SK-N-SH (cell line): ENCODE measurements around the gene LENEP. TPM values are rescaled to one million over a fixed set of nuclear protein-coding genes. Genes with fewer than 3 reads are reported as not detected.

ENCODE experiments used
- CTCF ChIA-PET: fragments of 300-600, 350-600 bp; formaldehyde crosslinking; extraction: SDS; loops from one replicate; lab custom pipeline; 2021; lab: Yijun Ruan, JAX
- POLR2A ChIA-PET: fragments of 350-600 bp; sonication (Branson Sonifier 250); formaldehyde crosslinking; extraction: SDS; loops from one replicate; lab custom pipeline; 2020; ENCODE audit warnings: antibody characterized with exemption, inconsistent platforms; lab: Yijun Ruan, JAX
- DNase-seq: peaks from one replicate; pipeline ENCODE4 v3.0.0; 2012
- H2AFZ ChIP-seq: fragments of 200-600 bp; sonication (generic); 2 replicates; pipeline ENCODE4 v1.8.1; 2016; ENCODE audit warnings: antibody characterized with exemption, mild to moderate bottlenecking, low read depth
- H3F3A ChIP-seq: fragments of 200-600 bp; sonication (generic); replicated peaks from 2 replicates; pipeline ENCODE3; 2016; ENCODE audit warnings: antibody characterized with exemption, mild to moderate bottlenecking; ENCODE audit not compliant: insufficient read depth
- H3K27ac ChIP-seq, 2 experiments: fragments of 200-500 bp in 1 of 2; fragments of 200-600 bp in 1 of 2; sonication (Bioruptor generic) in 1 of 2; sonication (generic), shearing (Covaris generic) in 1 of 2; 2 replicates each; pipeline versions ENCODE4 v1.5.1 to v1.6.1; 2014 to 2016; ENCODE audit warnings: low read depth in 2 of 2, inconsistent platforms in 1 of 2, low read length in 1 of 2, mild to moderate bottlenecking in 1 of 2, mixed read lengths in 1 of 2
- H3K27me3 ChIP-seq: fragments of 200-600 bp; sonication (generic), shearing (Covaris generic); 2 replicates; pipeline ENCODE4 v1.6.1; 2016; ENCODE audit warnings: mixed run types; ENCODE audit not compliant: insufficient read depth
- H3K36me3 ChIP-seq, 2 experiments: fragments of 200-500 bp in 1 of 2; fragments of 200-600 bp in 1 of 2; sonication (Bioruptor generic) in 1 of 2; sonication (generic) in 1 of 2; replicated peaks in 1 of 2; 2 replicates each; pipeline versions ENCODE3 to v1.5.1; 2014 to 2016; ENCODE audit warnings: low read length in 1 of 2, mild to moderate bottlenecking in 1 of 2; ENCODE audit not compliant: insufficient read depth in 2 of 2, control insufficient read depth in 1 of 2
- H3K4me1 ChIP-seq, 2 experiments: fragments of 200-500 bp in 1 of 2; fragments of 200-600 bp in 1 of 2; sonication (Bioruptor generic) in 1 of 2; sonication (generic), shearing (Covaris generic) in 1 of 2; 2 replicates each; pipeline versions ENCODE4 v1.5.1 to v1.6.1; 2014 to 2016; ENCODE audit warnings: low read depth in 1 of 2, low read length in 1 of 2, mixed run types in 1 of 2; ENCODE audit not compliant: insufficient read depth in 2 of 2, control insufficient read depth in 1 of 2
- H3K4me2 ChIP-seq: fragments of 200-600 bp; sonication (generic), shearing (Covaris generic); 2 replicates; pipeline ENCODE4 v1.6.1; 2017; ENCODE audit warnings: mixed run types
- H3K4me3 ChIP-seq, 2 experiments: fragments of 200-500 bp in 1 of 2; fragments of 200-600 bp in 1 of 2; sonication (Bioruptor generic) in 1 of 2; sonication (generic), shearing (Covaris generic) in 1 of 2; 2 replicates each; pipeline versions ENCODE4 v1.5.1 to v1.8.1; 2014 to 2016; ENCODE audit warnings: low read depth in 2 of 2, inconsistent platforms in 1 of 2, low read length in 1 of 2, mild to moderate bottlenecking in 1 of 2, mixed read lengths in 1 of 2, moderate library complexity in 1 of 2
- H3K79me2 ChIP-seq: fragments of 200-600 bp; sonication (generic); 2 replicates; pipeline ENCODE4 v1.8.1; 2017; ENCODE audit warnings: mild to moderate bottlenecking; ENCODE audit not compliant: insufficient read depth
- H3K9ac ChIP-seq: fragments of 200-600 bp; sonication (generic); 2 replicates; pipeline ENCODE4 v1.6.1; 2017; ENCODE audit warnings: mixed run types
- H3K9me2 ChIP-seq: fragments of 200-600 bp; sonication (generic); 2 replicates; pipeline ENCODE4 v1.6.1; 2017; ENCODE audit warnings: mixed run types
- H3K9me3 ChIP-seq: fragments of 200-600 bp; sonication (generic); 2 replicates; pipeline ENCODE4 v1.6.1; 2017; ENCODE audit warnings: mixed run types, mild to moderate bottlenecking, moderate library complexity
- H4K20me1 ChIP-seq: fragments of 200-600 bp; sonication (generic); 2 replicates; pipeline ENCODE4 v1.6.1; 2017; ENCODE audit warnings: mild to moderate bottlenecking, mixed run types; ENCODE audit not compliant: insufficient read depth
- ELF1 ChIP-seq: IDR thresholded peaks from 2 replicates; pipeline ENCODE4 v1.4.0; 2012
- EP300 ChIP-seq, 2 experiments: IDR thresholded peaks; 2 replicates each; pipeline versions ENCODE4 v1.4.0 to v1.6.1; 2012; ENCODE audit warnings: borderline replicate concordance in 1 of 2, low read depth in 1 of 2, low read length in 1 of 2
- FOXJ3 ChIP-seq: sonication (generic); formaldehyde crosslinking; IDR thresholded peaks from 2 replicates; pipeline ENCODE4 v1.5.1; 2020; ENCODE audit warnings: mild to moderate bottlenecking, missing genetic modification reagents
- GABPA ChIP-seq: IDR thresholded peaks from 2 replicates; pipeline ENCODE4 v1.4.0; 2012; ENCODE audit warnings: low read depth, mild to moderate bottlenecking
- GATA2 ChIP-seq: sonication (generic); formaldehyde crosslinking; IDR thresholded peaks from 2 replicates; pipeline ENCODE4 v1.5.0; 2020; ENCODE audit warnings: mild to moderate bottlenecking, missing genetic modification reagents
- NFIC ChIP-seq: IDR thresholded peaks from 2 replicates; pipeline ENCODE4 v1.4.0; 2012; ENCODE audit warnings: borderline replicate concordance
- POLR2AphosphoS5 ChIP-seq: IDR thresholded peaks from 2 replicates; pipeline ENCODE4 v1.6.1; 2012; ENCODE audit warnings: low read depth, low read length
- RAD21 ChIP-seq: IDR thresholded peaks from 2 replicates; pipeline ENCODE4 v1.6.1; 2012; ENCODE audit warnings: mild to moderate bottlenecking, low read length
- RFX5 ChIP-seq: IDR thresholded peaks from 2 replicates; pipeline ENCODE4 v1.6.1; 2012; ENCODE audit warnings: mild to moderate bottlenecking, improper control_type of control experiment, low read length
- RXRA ChIP-seq: IDR thresholded peaks from 2 replicates; pipeline ENCODE4 v1.4.0; 2012; ENCODE audit warnings: low read depth, mild to moderate bottlenecking, borderline replicate concordance
- SIN3A ChIP-seq: IDR thresholded peaks from 2 replicates; pipeline ENCODE4 v1.6.1; 2012; ENCODE audit warnings: low read depth, mild to moderate bottlenecking, low read length, moderate library complexity, borderline replicate concordance
- SMC3 ChIP-seq: IDR thresholded peaks from 2 replicates; pipeline ENCODE4 v1.6.1; 2012; ENCODE audit warnings: low read depth, low read length, improper control_type of control experiment
- TAF1 ChIP-seq: IDR thresholded peaks from 2 replicates; pipeline ENCODE4 v1.6.1; 2012; ENCODE audit warnings: low read depth, mild to moderate bottlenecking, low read length, moderate library complexity, borderline replicate concordance
- WGBS: methylation state at CpG from one replicate; pipeline ENCODE4 v1.1.6; 2017; ENCODE audit warnings: low lambda C conversion rate; 5-methylcytosine and 5-hydroxymethylcytosine counted together
- polyA plus RNA-seq, 3 experiments: library from polyadenylated mRNA; depleted of rRNA; stranded (reverse); fragments of >200 nt; gene quantifications; 2 replicates each; pipeline ENCODE4 v1.2.3, GENCODE V29; 2012
- TF ChIP-seq, protein P1 (sequence below): IDR thresholded peaks from 2 replicates; pipeline ENCODE4 v1.4.0; 2012; ENCODE audit warnings: low read depth, borderline replicate concordance
- TF ChIP-seq, protein P2 (sequence below): fragments of 150-350 bp; IDR thresholded peaks from 2 replicates; pipeline ENCODE4 v1.6.1; 2016; ENCODE audit warnings: mild to moderate bottlenecking, low read depth, low read length
- TF ChIP-seq, protein P3 (sequence below): IDR thresholded peaks from 2 replicates; pipeline ENCODE4 v1.4.0; 2012; ENCODE audit warnings: low read depth, borderline replicate concordance
- TF ChIP-seq, protein P4 (sequence below): IDR thresholded peaks from 2 replicates; pipeline ENCODE4 v1.6.1; 2012; ENCODE audit warnings: mild to moderate bottlenecking, low read depth, low read length, moderate library complexity

Gene LENEP
- polyA plus RNA-seq, 1 of the 3 experiments (the other 2 are of a cell fraction): not detected

DNA sequence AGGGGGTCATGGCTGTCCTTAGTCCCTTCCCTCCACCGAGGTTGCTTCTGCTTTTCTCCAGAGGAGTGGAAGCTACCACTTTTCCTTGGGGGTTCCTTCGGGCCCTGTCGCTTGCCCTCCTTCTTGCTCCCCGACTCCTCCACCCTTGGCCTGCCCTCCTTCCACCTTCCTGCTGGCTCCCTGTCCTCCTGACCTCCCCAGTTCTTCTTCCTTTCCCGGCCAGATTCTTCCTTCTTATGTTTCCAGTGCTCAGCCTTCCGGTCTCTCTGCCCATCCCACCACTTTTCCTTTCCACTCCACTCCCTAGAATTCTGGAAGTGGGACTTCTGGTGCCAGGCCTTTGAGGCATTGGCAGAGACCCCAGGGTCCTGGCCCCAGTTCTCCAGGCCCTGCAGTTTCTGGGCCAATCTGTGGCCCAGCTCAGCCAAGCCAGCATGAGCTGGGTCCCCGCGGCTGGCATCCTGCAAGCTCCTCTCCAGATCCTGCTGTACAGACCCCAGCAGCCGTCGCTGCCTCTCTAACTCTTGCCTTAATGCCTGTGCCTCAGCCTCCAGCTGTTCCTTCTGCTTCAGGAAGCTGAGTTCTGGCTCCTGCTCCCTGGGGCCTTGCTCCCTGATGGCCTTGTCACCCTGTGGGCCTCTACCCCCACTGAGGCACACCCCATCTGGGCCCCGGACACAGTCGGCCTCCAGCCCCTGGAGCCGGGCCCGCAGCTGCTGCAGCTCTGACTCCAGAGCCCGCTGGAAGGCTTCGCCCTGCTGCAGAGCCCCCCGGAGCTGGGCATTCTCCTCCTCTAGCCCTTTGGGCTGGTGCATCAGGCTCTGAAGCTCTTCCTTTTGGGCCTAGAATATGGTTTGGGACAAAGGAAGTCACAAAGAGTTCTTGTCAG is 47.2 kb upstream of the LENEP start:
- Histone ChIP-seq H3K36me3 (peaks cover 0 to 25% of the 10 kb centered on the region in 2 experiments), H2AFZ (no peak overlapping the region), H3K9ac (no peak overlapping the region), H3K4me3 (no peak overlapping the region), H3K4me1 (peaks cover 0 to 11% of the 10 kb centered on the region in 2 experiments; a peak in 1 of 4 replicates), H3K79me2 (no peaks in the 10 kb centered on the region), H3F3A (peaks cover 7% of the 10 kb centered on the region), H3K27ac (no peak overlapping the region), H3K4me2 (no peak overlapping the region), H3K9me3 (no peaks in the 10 kb centered on the region), H3K27me3 (no peaks in the 10 kb centered on the region), H3K9me2 (no peaks in the 10 kb centered on the region), H4K20me1 (no peaks in the 10 kb centered on the region)
- POLR2A ChIA-PET: interaction anchor here (2.8 kb wide), 1 partner anchor 9 kb away, joined by 10 read pairs; the partner anchor contains the start of gene PBXIP1
- WGBS: 85% methylated on average over 15 of the region's 17 CpGs
- CTCF ChIA-PET: interaction anchor here (0.8 to 4.9 kb wide), 14 partner anchors 10 to 465 kb away, joined by 3 to 21 read pairs (median 4); partner anchors contain the start of genes PMVK and PYGO2
- DNase-seq: no peak
- TF ChIP-seq POLR2AphosphoS5: no peak
- TF ChIP-seq EP300 (IDR thresholded peaks at IDR 0.05; ENCODE audit: borderline replicate concordance in 1 of 2, low read depth in 1 of 2, low read length in 1 of 2): no peak
- TF ChIP-seq TAF1: no peak
- TF ChIP-seq, protein P1, sequence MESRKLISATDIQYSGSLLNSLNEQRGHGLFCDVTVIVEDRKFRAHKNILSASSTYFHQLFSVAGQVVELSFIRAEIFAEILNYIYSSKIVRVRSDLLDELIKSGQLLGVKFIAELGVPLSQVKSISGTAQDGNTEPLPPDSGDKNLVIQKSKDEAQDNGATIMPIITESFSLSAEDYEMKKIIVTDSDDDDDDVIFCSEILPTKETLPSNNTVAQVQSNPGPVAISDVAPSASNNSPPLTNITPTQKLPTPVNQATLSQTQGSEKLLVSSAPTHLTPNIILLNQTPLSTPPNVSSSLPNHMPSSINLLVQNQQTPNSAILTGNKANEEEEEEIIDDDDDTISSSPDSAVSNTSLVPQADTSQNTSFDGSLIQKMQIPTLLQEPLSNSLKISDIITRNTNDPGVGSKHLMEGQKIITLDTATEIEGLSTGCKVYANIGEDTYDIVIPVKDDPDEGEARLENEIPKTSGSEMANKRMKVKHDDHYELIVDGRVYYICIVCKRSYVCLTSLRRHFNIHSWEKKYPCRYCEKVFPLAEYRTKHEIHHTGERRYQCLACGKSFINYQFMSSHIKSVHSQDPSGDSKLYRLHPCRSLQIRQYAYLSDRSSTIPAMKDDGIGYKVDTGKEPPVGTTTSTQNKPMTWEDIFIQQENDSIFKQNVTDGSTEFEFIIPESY: no peak
- no peak for TF ChIP-seq FOXJ3
- TF ChIP-seq GABPA: no peak
- no peak for TF ChIP-seq SIN3A
- TF ChIP-seq, protein P2, sequence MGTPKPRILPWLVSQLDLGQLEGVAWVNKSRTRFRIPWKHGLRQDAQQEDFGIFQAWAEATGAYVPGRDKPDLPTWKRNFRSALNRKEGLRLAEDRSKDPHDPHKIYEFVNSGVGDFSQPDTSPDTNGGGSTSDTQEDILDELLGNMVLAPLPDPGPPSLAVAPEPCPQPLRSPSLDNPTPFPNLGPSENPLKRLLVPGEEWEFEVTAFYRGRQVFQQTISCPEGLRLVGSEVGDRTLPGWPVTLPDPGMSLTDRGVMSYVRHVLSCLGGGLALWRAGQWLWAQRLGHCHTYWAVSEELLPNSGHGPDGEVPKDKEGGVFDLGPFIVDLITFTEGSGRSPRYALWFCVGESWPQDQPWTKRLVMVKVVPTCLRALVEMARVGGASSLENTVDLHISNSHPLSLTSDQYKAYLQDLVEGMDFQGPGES: no peak
- TF ChIP-seq SMC3: no peak
- TF ChIP-seq RXRA: no peak
- TF ChIP-seq RAD21: no peak
- TF ChIP-seq, protein P3, sequence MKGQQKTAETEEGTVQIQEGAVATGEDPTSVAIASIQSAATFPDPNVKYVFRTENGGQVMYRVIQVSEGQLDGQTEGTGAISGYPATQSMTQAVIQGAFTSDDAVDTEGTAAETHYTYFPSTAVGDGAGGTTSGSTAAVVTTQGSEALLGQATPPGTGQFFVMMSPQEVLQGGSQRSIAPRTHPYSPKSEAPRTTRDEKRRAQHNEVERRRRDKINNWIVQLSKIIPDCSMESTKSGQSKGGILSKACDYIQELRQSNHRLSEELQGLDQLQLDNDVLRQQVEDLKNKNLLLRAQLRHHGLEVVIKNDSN: no peak
- TF ChIP-seq, protein P4, sequence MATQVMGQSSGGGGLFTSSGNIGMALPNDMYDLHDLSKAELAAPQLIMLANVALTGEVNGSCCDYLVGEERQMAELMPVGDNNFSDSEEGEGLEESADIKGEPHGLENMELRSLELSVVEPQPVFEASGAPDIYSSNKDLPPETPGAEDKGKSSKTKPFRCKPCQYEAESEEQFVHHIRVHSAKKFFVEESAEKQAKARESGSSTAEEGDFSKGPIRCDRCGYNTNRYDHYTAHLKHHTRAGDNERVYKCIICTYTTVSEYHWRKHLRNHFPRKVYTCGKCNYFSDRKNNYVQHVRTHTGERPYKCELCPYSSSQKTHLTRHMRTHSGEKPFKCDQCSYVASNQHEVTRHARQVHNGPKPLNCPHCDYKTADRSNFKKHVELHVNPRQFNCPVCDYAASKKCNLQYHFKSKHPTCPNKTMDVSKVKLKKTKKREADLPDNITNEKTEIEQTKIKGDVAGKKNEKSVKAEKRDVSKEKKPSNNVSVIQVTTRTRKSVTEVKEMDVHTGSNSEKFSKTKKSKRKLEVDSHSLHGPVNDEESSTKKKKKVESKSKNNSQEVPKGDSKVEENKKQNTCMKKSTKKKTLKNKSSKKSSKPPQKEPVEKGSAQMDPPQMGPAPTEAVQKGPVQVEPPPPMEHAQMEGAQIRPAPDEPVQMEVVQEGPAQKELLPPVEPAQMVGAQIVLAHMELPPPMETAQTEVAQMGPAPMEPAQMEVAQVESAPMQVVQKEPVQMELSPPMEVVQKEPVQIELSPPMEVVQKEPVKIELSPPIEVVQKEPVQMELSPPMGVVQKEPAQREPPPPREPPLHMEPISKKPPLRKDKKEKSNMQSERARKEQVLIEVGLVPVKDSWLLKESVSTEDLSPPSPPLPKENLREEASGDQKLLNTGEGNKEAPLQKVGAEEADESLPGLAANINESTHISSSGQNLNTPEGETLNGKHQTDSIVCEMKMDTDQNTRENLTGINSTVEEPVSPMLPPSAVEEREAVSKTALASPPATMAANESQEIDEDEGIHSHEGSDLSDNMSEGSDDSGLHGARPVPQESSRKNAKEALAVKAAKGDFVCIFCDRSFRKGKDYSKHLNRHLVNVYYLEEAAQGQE: no peak
- no peak for TF ChIP-seq ELF1
- no peak for TF ChIP-seq GATA2 (CRISPR knock-in tag)
- no peak for TF ChIP-seq RFX5
- no peak for TF ChIP-seq NFIC
